ENCODE data around the gene SERP2. TPM values are rescaled to one million over a fixed set of nuclear protein-coding genes. Genes with fewer than 3 reads are reported as not detected.

Gene SERP2
- total RNA-seq, 1 donor = 5.8 TPM

DNA sequence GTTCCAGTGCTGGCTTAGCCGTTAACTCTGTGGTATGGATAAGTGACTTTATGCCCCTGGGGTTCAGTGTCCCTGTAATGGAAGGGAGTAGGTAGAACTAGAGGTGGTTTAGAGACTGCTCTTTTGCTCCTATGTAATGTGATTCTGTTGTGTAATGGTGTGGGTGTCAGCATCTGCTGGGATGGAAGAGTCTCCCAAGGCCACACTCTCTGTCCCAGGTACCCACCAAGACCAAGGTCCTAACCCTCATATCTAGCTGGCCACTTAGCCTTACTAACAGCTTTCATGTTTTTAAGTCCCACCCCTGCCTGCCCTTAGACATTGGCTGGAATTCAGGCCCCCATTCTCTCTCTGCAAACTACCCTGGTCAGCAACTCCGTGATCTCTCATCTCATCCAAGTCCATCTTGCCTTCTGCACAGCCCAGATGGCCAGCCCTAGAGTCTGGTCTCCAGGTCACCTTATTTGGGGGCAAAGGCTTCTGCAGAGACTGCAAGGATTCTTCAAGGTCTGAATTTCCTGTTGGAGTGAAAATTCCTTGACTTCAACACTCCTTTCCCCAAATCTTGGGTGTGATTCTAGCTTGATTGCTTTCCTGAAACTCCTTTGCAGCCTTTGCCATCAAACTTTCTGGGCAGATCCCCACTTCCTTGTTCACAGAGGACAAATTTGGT lies 48.4 kb downstream of the SERP2 start:
- no peaks in the 10 kb centered on the region for H4K20me1 ChIP-seq (ENCODE audit: insufficient read depth, low read length)

DNA sequence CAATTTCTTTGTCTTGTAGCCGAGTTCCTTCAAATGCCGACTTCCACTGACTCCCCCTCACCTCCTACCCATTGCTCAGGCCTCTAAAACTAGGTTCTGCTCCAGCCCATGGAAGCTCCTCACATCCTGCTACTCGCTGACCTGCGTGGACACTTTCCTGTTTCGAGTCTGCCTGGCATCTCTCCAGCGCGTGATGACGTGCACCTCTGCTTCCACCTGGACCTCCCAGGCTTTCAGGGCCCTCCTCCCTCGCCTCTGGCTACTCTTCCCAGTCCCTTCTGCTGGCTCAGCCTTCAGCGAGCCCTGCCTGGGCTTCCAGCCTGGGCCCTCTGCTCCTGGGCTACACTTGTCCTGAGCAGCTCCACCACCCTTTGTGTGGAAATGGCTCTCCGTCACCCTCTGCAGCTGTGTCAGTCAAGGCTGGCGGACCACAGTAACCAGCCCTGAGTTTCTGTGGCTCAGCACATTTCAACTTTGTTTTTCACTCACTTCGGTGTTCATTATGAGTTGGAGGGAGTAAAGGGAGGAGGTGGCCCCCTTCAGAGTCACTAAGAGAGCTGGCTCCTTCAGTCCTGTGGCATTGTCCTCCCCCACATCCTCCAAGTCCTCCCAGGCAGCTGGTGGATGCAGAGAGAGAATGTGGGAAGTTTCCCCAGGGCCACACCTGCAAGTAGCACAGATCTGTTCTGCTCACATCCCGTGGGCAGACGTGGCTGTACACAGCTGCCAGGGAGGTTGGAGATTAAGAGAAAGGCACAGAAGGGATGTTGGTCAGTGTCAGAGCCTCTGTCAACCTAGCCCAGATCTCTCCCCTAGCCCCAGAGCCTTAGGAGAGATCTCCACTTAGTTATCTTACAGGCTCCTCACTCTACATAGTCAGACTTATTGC lies 49.4 kb downstream of the SERP2 start:
- H4K20me1 ChIP-seq (ENCODE audit: insufficient read depth, low read length) = no peaks in the 10 kb centered on the region
- peaks cover 2% of the 10 kb centered on the region for H3K4me1 ChIP-seq (ENCODE audit: insufficient read depth, low read length)
- DNase-seq (ENCODE audit: insufficient read length, low spot score, missing footprints) = no peak
- H3K4me3 ChIP-seq (ENCODE audit: insufficient read depth, low read length) = no peak overlapping the region
- TF ChIP-seq, protein P1, sequence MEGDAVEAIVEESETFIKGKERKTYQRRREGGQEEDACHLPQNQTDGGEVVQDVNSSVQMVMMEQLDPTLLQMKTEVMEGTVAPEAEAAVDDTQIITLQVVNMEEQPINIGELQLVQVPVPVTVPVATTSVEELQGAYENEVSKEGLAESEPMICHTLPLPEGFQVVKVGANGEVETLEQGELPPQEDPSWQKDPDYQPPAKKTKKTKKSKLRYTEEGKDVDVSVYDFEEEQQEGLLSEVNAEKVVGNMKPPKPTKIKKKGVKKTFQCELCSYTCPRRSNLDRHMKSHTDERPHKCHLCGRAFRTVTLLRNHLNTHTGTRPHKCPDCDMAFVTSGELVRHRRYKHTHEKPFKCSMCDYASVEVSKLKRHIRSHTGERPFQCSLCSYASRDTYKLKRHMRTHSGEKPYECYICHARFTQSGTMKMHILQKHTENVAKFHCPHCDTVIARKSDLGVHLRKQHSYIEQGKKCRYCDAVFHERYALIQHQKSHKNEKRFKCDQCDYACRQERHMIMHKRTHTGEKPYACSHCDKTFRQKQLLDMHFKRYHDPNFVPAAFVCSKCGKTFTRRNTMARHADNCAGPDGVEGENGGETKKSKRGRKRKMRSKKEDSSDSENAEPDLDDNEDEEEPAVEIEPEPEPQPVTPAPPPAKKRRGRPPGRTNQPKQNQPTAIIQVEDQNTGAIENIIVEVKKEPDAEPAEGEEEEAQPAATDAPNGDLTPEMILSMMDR (IDR thresholded peaks at IDR 0.05; ENCODE audit: extremely low read depth, low read depth, low read length) = no peak
- H3K4me2 ChIP-seq (ENCODE audit: insufficient read depth, low read length) = no peak overlapping the region
- no peak overlapping the region for H3K27ac ChIP-seq (ENCODE audit: low read depth, low read length)
- no peak overlapping the region for H2AFZ ChIP-seq (ENCODE audit: low read length)
- H3K79me2 ChIP-seq (ENCODE audit: insufficient read depth, low read length) = no peaks in the 10 kb centered on the region
- peaks cover 7% of the 10 kb centered on the region for H3K27me3 ChIP-seq (ENCODE audit: insufficient read depth, low read length)
- no peaks in the 10 kb centered on the region for H3K9me3 ChIP-seq (ENCODE audit: low read depth, low read length)
- H3K36me3 ChIP-seq (ENCODE audit: insufficient read depth, low read length) = no peaks in the 10 kb centered on the region

More for the DNA sequence above, 48.4 kb downstream of the SERP2 start:
- Histone ChIP-seq H3K27me3 (ENCODE audit: insufficient read depth, low read length) (peaks cover 7% of the 10 kb centered on the region), H3K27ac (ENCODE audit: low read depth, low read length) (no peak overlapping the region), H3K4me1 (ENCODE audit: insufficient read depth, low read length) (peaks cover 2% of the 10 kb centered on the region), H2AFZ (ENCODE audit: low read length) (no peak overlapping the region), H3K4me3 (ENCODE audit: insufficient read depth, low read length) (no peak overlapping the region), H3K4me2 (ENCODE audit: insufficient read depth, low read length) (no peak overlapping the region), H3K36me3 (ENCODE audit: insufficient read depth, low read length) (no peaks in the 10 kb centered on the region), H3K79me2 (ENCODE audit: insufficient read depth, low read length) (no peaks in the 10 kb centered on the region), H3K9me3 (ENCODE audit: low read depth, low read length) (no peaks in the 10 kb centered on the region)
- TF ChIP-seq, protein P1 (IDR thresholded peaks at IDR 0.05; ENCODE audit: extremely low read depth, low read depth, low read length) = no peak
- DNase-seq (ENCODE audit: insufficient read length, low spot score, missing footprints) = no peak

DNA sequence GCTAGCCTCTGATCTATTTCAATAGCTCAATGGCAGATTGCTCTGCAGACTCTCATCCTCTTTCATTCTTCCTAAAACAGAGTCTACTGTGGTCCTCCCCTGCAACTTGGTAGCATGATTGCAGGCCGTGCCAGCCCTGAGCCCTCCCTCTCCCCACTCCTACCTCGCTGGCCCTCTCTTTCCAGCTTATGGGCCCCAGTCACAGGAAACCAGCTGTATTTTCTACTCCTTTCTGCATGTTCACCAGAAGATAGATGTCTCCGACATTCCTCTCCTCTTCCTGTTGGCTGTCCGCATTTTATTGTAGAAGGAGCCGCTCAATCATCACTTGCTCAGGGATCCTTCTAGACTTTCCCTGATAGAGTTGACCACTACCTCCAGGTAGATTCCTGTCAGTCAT lies 50.2 kb downstream of the SERP2 start:
- Histone ChIP-seq H3K27ac (ENCODE audit: low read depth, low read length) (no peak overlapping the region), H2AFZ (ENCODE audit: low read length) (no peak overlapping the region), H3K79me2 (ENCODE audit: insufficient read depth, low read length) (no peaks in the 10 kb centered on the region), H4K20me1 (ENCODE audit: insufficient read depth, low read length) (no peaks in the 10 kb centered on the region), H3K27me3 (ENCODE audit: insufficient read depth, low read length) (peaks cover 7% of the 10 kb centered on the region), H3K4me1 (ENCODE audit: insufficient read depth, low read length) (peaks cover 2% of the 10 kb centered on the region), H3K4me3 (ENCODE audit: insufficient read depth, low read length) (no peak overlapping the region), H3K36me3 (ENCODE audit: insufficient read depth, low read length) (no peaks in the 10 kb centered on the region), H3K4me2 (ENCODE audit: insufficient read depth, low read length) (no peak overlapping the region), H3K9me3 (ENCODE audit: low read depth, low read length) (no peaks in the 10 kb centered on the region)
- no peak for DNase-seq (ENCODE audit: insufficient read length, low spot score, missing footprints)
- TF ChIP-seq, protein P1 (IDR thresholded peaks at IDR 0.05; ENCODE audit: extremely low read depth, low read depth, low read length) = no peak
